Loucy (cell line): Measurements from ENCODE around the gene MSANTD1.
A peak's percentile ranks its signal among the peaks of the same experiment; 100 is the strongest.

Experiments used
- H2AFZ ChIP-seq: fragments of 200-600 bp; sonication (generic); 2 replicates; pipeline ENCODE4 v1.6.0; 2016; ENCODE audit warnings: antibody characterized with exemption, mild to moderate bottlenecking, low read length, moderate library complexity
- H3F3A ChIP-seq: fragments of 200-600 bp; 2 replicates; pipeline ENCODE4 v1.6.0; 2016; ENCODE audit warnings: antibody characterized with exemption, low read depth, mild to moderate bottlenecking
- H3K27me3 ChIP-seq: fragments of 200-600 bp; sonication (generic); 2 replicates; pipeline ENCODE4 v1.6.1; 2014; ENCODE audit warnings: low read length, mild to moderate bottlenecking; ENCODE audit not compliant: insufficient read depth, poor library complexity, severe bottlenecking
- H3K36me3 ChIP-seq: fragments of 200-600 bp; sonication (generic); 2 replicates; pipeline ENCODE4 v1.6.1; 2016; ENCODE audit warnings: low read length; ENCODE audit not compliant: insufficient read depth
- H3K4me1 ChIP-seq: fragments of 200-600 bp; sonication (generic); 2 replicates; pipeline ENCODE4 v1.5.1; 2014; ENCODE audit warnings: low read length, mild to moderate bottlenecking; ENCODE audit not compliant: insufficient read depth, poor library complexity, severe bottlenecking
- H3K4me2 ChIP-seq: fragments of 200-600 bp; sonication (generic); 2 replicates; pipeline ENCODE4 v1.6.0; 2014; ENCODE audit warnings: antibody characterized with exemption, low read length, low read depth, mild to moderate bottlenecking; ENCODE audit not compliant: poor library complexity, severe bottlenecking
- H3K4me3 ChIP-seq: fragments of 200-600 bp; sonication (generic); 2 replicates; pipeline ENCODE4 v1.5.1; 2014; ENCODE audit warnings: low read length, mild to moderate bottlenecking, mixed read lengths; ENCODE audit not compliant: poor library complexity, severe bottlenecking
- H3K79me2 ChIP-seq: fragments of 200-600 bp; sonication (generic); 2 replicates; pipeline ENCODE4 v1.6.1; 2014; ENCODE audit warnings: low read length; ENCODE audit not compliant: insufficient read depth
- H3K9ac ChIP-seq: fragments of 200-600 bp; sonication (generic); 2 replicates; pipeline ENCODE4 v1.6.0; 2014; ENCODE audit warnings: mild to moderate bottlenecking, low read depth, low read length, moderate library complexity; ENCODE audit not compliant: poor library complexity, severe bottlenecking
- H3K9me2 ChIP-seq: fragments of 200-600 bp; sonication (generic); replicated peaks from 2 replicates; pipeline ENCODE4 v1.6.1; 2016; ENCODE audit warnings: low read depth, low read length, mixed read lengths
- H3K9me3 ChIP-seq: fragments of 200-600 bp; sonication (generic); 2 replicates; pipeline ENCODE4 v1.6.1; 2014; ENCODE audit warnings: mild to moderate bottlenecking, antibody characterized with exemption, low read length, low read depth; ENCODE audit not compliant: insufficient read depth
- H4K20me1 ChIP-seq: fragments of 200-600 bp; sonication (generic); 2 replicates; pipeline ENCODE4 v1.6.0; 2014; ENCODE audit warnings: antibody characterized with exemption, low read length, mild to moderate bottlenecking; ENCODE audit not compliant: insufficient read depth, poor library complexity, severe bottlenecking
- CTCF ChIP-seq: fragments of 200-600 bp; sonication (generic); conservative IDR thresholded peaks from 2 replicates; pipeline ENCODE4 v1.5.1; 2014; ENCODE audit warnings: mild to moderate bottlenecking, antibody characterized with exemption, low read length
- EZH2phosphoT487 ChIP-seq: fragments of 200-600 bp; IDR thresholded peaks from 2 replicates; pipeline ENCODE4 v1.6.1; 2018; ENCODE audit warnings: antibody characterized with exemption, mild to moderate bottlenecking, moderate library complexity, borderline replicate concordance

Gene MSANTD1

DNA sequence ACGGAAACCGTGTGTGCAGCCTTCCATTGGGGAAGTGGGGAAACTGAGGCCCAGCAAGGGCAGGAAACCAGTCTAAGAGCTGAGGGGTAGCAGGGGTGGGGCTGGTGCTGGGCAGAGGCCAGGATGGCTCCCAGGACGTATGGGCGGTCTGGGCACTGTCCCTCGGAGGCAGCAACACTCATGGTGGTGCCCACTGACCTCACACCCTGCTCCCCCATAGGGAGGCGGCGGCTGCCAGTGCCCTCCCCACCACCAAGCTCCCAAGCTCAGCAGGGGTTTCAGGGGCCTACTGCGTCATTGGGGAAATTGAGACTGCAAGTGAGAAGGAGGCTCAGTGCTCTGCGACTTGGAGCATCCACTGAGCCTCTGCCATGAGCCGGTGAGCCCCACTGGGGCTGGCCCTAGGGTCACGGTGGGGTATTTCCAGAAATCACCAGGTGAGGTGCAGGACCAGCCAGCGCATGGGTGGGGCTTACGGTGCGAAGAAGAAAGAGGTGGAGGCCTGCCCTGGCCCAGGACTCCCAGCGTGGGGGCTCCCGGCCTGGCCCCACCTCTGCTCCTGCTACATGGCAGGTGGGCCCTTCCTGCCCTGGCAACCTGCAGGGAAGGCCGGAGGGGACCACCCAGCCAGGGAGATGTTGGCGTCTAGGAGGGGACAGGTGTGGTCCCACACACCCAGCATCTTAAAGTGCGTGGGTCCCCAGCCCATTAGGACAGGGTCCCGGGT, 915 bp downstream of the MSANTD1 start:
- no peak overlapping the region for H3K4me2 ChIP-seq

GRCh38 chr4:3250438-3250955, 1.5 kb downstream of the MSANTD1 start:
- peaks cover 9% of the 10 kb centered on the region for H3K4me1 ChIP-seq
- H3K9ac ChIP-seq, result peak overlapping the region; percentile 4
- no peaks in the 10 kb centered on the region for H3K9me3 ChIP-seq
- H3K36me3 ChIP-seq, result no peaks in the 10 kb centered on the region
- H3K4me3 ChIP-seq, result no peak overlapping the region
- no peak overlapping the region for H3K4me2 ChIP-seq
- no peaks in the 10 kb centered on the region for H4K20me1 ChIP-seq
- H3F3A ChIP-seq, result no peaks in the 10 kb centered on the region
- no peaks in the 10 kb centered on the region for H3K27me3 ChIP-seq
- H3K9me2 ChIP-seq, result no peaks in the 10 kb centered on the region
- TF ChIP-seq CTCF (no peak), EZH2phosphoT487 (no peak)
- H2AFZ ChIP-seq, result no peak overlapping the region
- H3K79me2 ChIP-seq, result no peaks in the 10 kb centered on the region

More for the DNA sequence above, 915 bp downstream of the MSANTD1 start:
- Histone ChIP-seq H3K36me3 (no peaks in the 10 kb centered on the region), H3K9ac (no peak overlapping the region), H3K4me1 (peaks cover 9% of the 10 kb centered on the region), H3F3A (no peaks in the 10 kb centered on the region), H3K79me2 (no peaks in the 10 kb centered on the region), H2AFZ (no peak overlapping the region), H3K9me2 (no peaks in the 10 kb centered on the region), H3K9me3 (no peaks in the 10 kb centered on the region), H3K27me3 (no peaks in the 10 kb centered on the region), H4K20me1 (no peaks in the 10 kb centered on the region), H3K4me3 (no peak overlapping the region)
- TF ChIP-seq CTCF, result no peak
- no peak for TF ChIP-seq EZH2phosphoT487

GRCh38 chr4:3250956-3251690, 2.2 kb downstream of the MSANTD1 start:
- no peaks in the 10 kb centered on the region for H3K9me2 ChIP-seq
- H4K20me1 ChIP-seq, result no peaks in the 10 kb centered on the region
- peak overlapping the region; percentile 4 for H3K9ac ChIP-seq
- no peak overlapping the region for H3K4me3 ChIP-seq
- no peaks in the 10 kb centered on the region for H3K36me3 ChIP-seq
- no peak for TF ChIP-seq CTCF
- TF ChIP-seq EZH2phosphoT487, result no peak
- no peaks in the 10 kb centered on the region for H3F3A ChIP-seq
- no peak overlapping the region for H3K4me2 ChIP-seq
- no peak overlapping the region for H2AFZ ChIP-seq
- no peaks in the 10 kb centered on the region for H3K9me3 ChIP-seq
- H3K79me2 ChIP-seq, result no peaks in the 10 kb centered on the region
- peaks cover 9% of the 10 kb centered on the region for H3K4me1 ChIP-seq
- no peaks in the 10 kb centered on the region for H3K27me3 ChIP-seq
